Left ventricle myocardium inferior (tissue), 1 donor: ENCODE measurements around the gene MBD2. TPM values are rescaled to one million over a fixed set of nuclear protein-coding genes. Genes with fewer than 3 reads are reported as not detected.

Source experiments
- DNase-seq: peaks from one replicate; pipeline ENCODE4 v3.0.0-alpha.2; 2020
- H3K27ac ChIP-seq: fragments of 200-600 bp; replicated peaks from 2 replicates; pipeline ENCODE4 v1.8.0; 2021
- H3K27me3 ChIP-seq: fragments of 200-600 bp; 2 replicates; pipeline ENCODE4 v1.8.0; 2021; ENCODE audit warnings: low read depth
- H3K36me3 ChIP-seq: fragments of 200-600 bp; 2 replicates; pipeline ENCODE4 v1.8.0; 2021
- H3K4me1 ChIP-seq: fragments of 200-600 bp; 2 replicates; pipeline ENCODE4 v1.8.0; 2021
- H3K4me3 ChIP-seq: fragments of 200-600 bp; 2 replicates; pipeline ENCODE4 v1.8.0; 2021; ENCODE audit warnings: mild to moderate bottlenecking, moderate library complexity
- H3K9me3 ChIP-seq: fragments of 200-600 bp; replicated peaks from 2 replicates; pipeline ENCODE4 v1.8.0; 2021
- CTCF ChIP-seq: fragments of 200-600 bp; IDR thresholded peaks from 2 replicates; pipeline ENCODE4 v1.8.0; 2021; ENCODE audit warnings: antibody characterized with exemption, mild to moderate bottlenecking, borderline replicate concordance
- intact Hi-C: fragments of 100-400 bp; cut with micrococcal nuclease; formaldehyde crosslinking; loops from one replicate; pipeline ENCODE4 v1.11.0; 2022
- total RNA-seq: library from RNA; stranded (reverse); fragmentation: NEBNext Ultra II Directional; extraction: Animal tissue kit (Norgen Biotek cat#: 25700); gene quantifications from one replicate; pipeline ENCODE4 v1.2.1, GENCODE V29; 2021
- donor health status: DM: no; HTN: yes; CAD: no; lungs with severe emphysema.

MBD2 gene
- total RNA-seq, 1 donor from 2014 or later: 43.7 TPM

- Histone ChIP-seq H3K9me3 (no peaks in the 10 kb centered on the region), H3K4me3 (no peak overlapping the region), H3K4me1 (peaks cover 27% of the 10 kb centered on the region), H3K36me3 (no peaks in the 10 kb centered on the region), H3K27me3 (no peaks in the 10 kb centered on the region), H3K27ac (peak overlapping the region; percentile 61)
- intact Hi-C loops: no loop called here
- no peak for TF ChIP-seq CTCF
- DNase-seq: no peak
Observed at GRCh38 chr18:54251606-54252390, 27.3 kb upstream of the MBD2 start.

- H3K27ac ChIP-seq: peak overlapping the region; percentile 61
- no peak for TF ChIP-seq CTCF
- H3K4me3 ChIP-seq: no peak overlapping the region
- intact Hi-C loops: no loop called here
- DNase-seq: no peak
- H3K9me3 ChIP-seq: no peaks in the 10 kb centered on the region
- peaks cover 27% of the 10 kb centered on the region for H3K4me1 ChIP-seq
- no peaks in the 10 kb centered on the region for H3K27me3 ChIP-seq
- H3K36me3 ChIP-seq: no peaks in the 10 kb centered on the region
Observed at GRCh38 chr18:54250846-54251261, 26.4 kb upstream of the MBD2 start.

GRCh38 chr18:54247511-54248175, 23.2 kb upstream of the MBD2 start:
- Histone ChIP-seq H3K27me3 (no peaks in the 10 kb centered on the region), H3K27ac (no peak overlapping the region), H3K4me3 (no peak overlapping the region), H3K9me3 (no peaks in the 10 kb centered on the region), H3K4me1 (peaks cover 27% of the 10 kb centered on the region), H3K36me3 (no peaks in the 10 kb centered on the region)
- DNase-seq: no peak
- TF ChIP-seq CTCF: no peak
- intact Hi-C loops: no loop called here

- Histone ChIP-seq H3K27me3 (no peaks in the 10 kb centered on the region), H3K36me3 (no peaks in the 10 kb centered on the region), H3K4me3 (no peak overlapping the region), H3K4me1 (peaks cover 8% of the 10 kb centered on the region), H3K9me3 (no peaks in the 10 kb centered on the region), H3K27ac (no peak overlapping the region)
- intact Hi-C loops: no loop called here
- DNase-seq: no peak
- TF ChIP-seq CTCF: no peak
Observed at GRCh38 chr18:54242327-54242726, 17.9 kb upstream of the MBD2 start.

- no peak for DNase-seq
- no peak for TF ChIP-seq CTCF
- no peak overlapping the region for H3K27ac ChIP-seq
- H3K4me1 ChIP-seq: peaks cover 8% of the 10 kb centered on the region
- no peaks in the 10 kb centered on the region for H3K9me3 ChIP-seq
- intact Hi-C loops: no loop called here
- no peaks in the 10 kb centered on the region for H3K36me3 ChIP-seq
- H3K4me3 ChIP-seq: no peak overlapping the region
- no peaks in the 10 kb centered on the region for H3K27me3 ChIP-seq
Observed at GRCh38 chr18:54241483-54241882, 17.0 kb upstream of the MBD2 start.
